Measurements from ENCODE around the gene MRPS5.

The MRPS5 gene

DNA sequence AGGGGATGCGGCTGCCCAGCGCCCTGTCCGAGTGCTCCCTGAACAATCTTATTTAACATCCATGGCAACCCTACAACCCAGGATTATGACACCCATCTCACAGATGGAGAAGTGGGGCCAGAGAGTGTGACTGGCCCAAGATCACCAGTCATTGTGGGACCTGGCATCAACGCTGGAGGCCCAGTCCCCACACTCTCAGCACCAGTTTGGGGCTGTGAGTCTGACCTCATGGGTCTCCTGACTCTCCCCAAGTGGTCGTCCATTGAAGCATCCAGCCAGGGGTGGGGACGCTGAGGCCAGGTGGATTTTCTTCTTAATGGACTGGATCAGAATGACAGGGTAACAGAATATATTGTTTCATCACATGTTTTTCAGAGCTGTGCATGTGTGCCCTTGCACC, 71.6 kb downstream of the MRPS5 start:
- TF ChIP-seq POLR2AphosphoS5 (IDR thresholded peaks at IDR 0.05; ENCODE audit: low read depth, low read length) (no peak), TAF1 (IDR thresholded peaks at IDR 0.05; ENCODE audit: borderline replicate concordance, insufficient read depth, low read length) (no peak), SIN3A (IDR thresholded peaks at IDR 0.05; ENCODE audit: borderline replicate concordance, insufficient read depth, low read length) (no peak), FOXP2 (optimal IDR thresholded peaks at IDR 0.05; ENCODE audit: borderline replicate concordance, extremely low read depth, extremely low read length, insufficient read depth) (no peak)
- TF ChIP-seq, protein P1, sequence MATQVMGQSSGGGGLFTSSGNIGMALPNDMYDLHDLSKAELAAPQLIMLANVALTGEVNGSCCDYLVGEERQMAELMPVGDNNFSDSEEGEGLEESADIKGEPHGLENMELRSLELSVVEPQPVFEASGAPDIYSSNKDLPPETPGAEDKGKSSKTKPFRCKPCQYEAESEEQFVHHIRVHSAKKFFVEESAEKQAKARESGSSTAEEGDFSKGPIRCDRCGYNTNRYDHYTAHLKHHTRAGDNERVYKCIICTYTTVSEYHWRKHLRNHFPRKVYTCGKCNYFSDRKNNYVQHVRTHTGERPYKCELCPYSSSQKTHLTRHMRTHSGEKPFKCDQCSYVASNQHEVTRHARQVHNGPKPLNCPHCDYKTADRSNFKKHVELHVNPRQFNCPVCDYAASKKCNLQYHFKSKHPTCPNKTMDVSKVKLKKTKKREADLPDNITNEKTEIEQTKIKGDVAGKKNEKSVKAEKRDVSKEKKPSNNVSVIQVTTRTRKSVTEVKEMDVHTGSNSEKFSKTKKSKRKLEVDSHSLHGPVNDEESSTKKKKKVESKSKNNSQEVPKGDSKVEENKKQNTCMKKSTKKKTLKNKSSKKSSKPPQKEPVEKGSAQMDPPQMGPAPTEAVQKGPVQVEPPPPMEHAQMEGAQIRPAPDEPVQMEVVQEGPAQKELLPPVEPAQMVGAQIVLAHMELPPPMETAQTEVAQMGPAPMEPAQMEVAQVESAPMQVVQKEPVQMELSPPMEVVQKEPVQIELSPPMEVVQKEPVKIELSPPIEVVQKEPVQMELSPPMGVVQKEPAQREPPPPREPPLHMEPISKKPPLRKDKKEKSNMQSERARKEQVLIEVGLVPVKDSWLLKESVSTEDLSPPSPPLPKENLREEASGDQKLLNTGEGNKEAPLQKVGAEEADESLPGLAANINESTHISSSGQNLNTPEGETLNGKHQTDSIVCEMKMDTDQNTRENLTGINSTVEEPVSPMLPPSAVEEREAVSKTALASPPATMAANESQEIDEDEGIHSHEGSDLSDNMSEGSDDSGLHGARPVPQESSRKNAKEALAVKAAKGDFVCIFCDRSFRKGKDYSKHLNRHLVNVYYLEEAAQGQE (IDR thresholded peaks at IDR 0.05; ENCODE audit: insufficient read depth in 1 of 2, low read depth in 2 of 2, low read length in 2 of 2), result no peak

DNA sequence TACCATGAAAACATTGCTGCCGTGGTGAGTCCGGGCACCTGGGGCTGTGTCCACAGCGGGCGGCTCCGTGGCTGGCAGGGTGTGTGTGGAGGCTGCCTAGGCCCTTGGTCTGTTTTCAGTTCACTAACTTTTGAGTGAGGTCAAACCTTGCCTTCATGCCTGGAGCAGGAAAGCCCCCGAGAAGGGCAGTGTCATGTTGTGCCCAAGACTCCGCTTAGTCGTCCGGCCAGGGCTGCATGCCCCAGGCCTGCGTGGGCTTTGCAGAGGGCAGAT, 72.0 kb downstream of the MRPS5 start:
- TF ChIP-seq TAF1 (IDR thresholded peaks at IDR 0.05; ENCODE audit: borderline replicate concordance, insufficient read depth, low read length) (no peak), FOXP2 (optimal IDR thresholded peaks at IDR 0.05; ENCODE audit: borderline replicate concordance, extremely low read depth, extremely low read length, insufficient read depth) (no peak), POLR2AphosphoS5 (IDR thresholded peaks at IDR 0.05; ENCODE audit: low read depth, low read length) (no peak), SIN3A (IDR thresholded peaks at IDR 0.05; ENCODE audit: borderline replicate concordance, insufficient read depth, low read length) (no peak)
- TF ChIP-seq, protein P1 (IDR thresholded peaks at IDR 0.05; ENCODE audit: insufficient read depth in 1 of 2, low read depth in 2 of 2, low read length in 2 of 2), result no peak

- TF ChIP-seq FOXP2 (optimal IDR thresholded peaks at IDR 0.05; ENCODE audit: borderline replicate concordance, extremely low read depth, extremely low read length, insufficient read depth) (no peak), TAF1 (IDR thresholded peaks at IDR 0.05; ENCODE audit: borderline replicate concordance, insufficient read depth, low read length) (no peak), SIN3A (IDR thresholded peaks at IDR 0.05; ENCODE audit: borderline replicate concordance, insufficient read depth, low read length) (no peak), POLR2AphosphoS5 (IDR thresholded peaks at IDR 0.05; ENCODE audit: low read depth, low read length) (no peak)
- TF ChIP-seq, protein P1 (IDR thresholded peaks at IDR 0.05; ENCODE audit: insufficient read depth in 1 of 2, low read depth in 2 of 2, low read length in 2 of 2), result no peak
Observed at GRCh38 chr2:95048825-95049682, 72.6 kb downstream of the MRPS5 start.

- TF ChIP-seq POLR2AphosphoS5 (IDR thresholded peaks at IDR 0.05; ENCODE audit: low read depth, low read length) (no peak), SIN3A (IDR thresholded peaks at IDR 0.05; ENCODE audit: borderline replicate concordance, insufficient read depth, low read length) (no peak), TAF1 (IDR thresholded peaks at IDR 0.05; ENCODE audit: borderline replicate concordance, insufficient read depth, low read length) (no peak), FOXP2 (optimal IDR thresholded peaks at IDR 0.05; ENCODE audit: borderline replicate concordance, extremely low read depth, extremely low read length, insufficient read depth) (no peak)
- TF ChIP-seq, protein P1 (IDR thresholded peaks at IDR 0.05; ENCODE audit: insufficient read depth in 1 of 2, low read depth in 2 of 2, low read length in 2 of 2), result no peak
Observed at GRCh38 chr2:95047629-95048510, 73.7 kb downstream of the MRPS5 start.
